Lung (tissue), 16 donors: ENCODE results near the gene DMAC1. TPM values are rescaled to one million over a fixed set of nuclear protein-coding genes. Genes with fewer than 3 reads are reported as not detected.

Experiments used
- ATAC-seq: fragments of 200-7000 bp; cut with Tn5 transposase; one replicate; pipeline ENCODE4 v1.9.1; 2020; ENCODE audit warnings: moderate number of reproducible peaks; ENCODE audit not compliant: insufficient read depth, low FRiP score
- DNase-seq, 3 donors: peaks; one replicate each; pipeline ENCODE4 v3.0.0-alpha.2; 2013 to 2017
- H3K27ac ChIP-seq, 2 donors: one replicate each; pipeline ENCODE4 v1.5.1; 2013; ENCODE audit warnings: mild to moderate bottlenecking in 2 of 2, moderate library complexity in 2 of 2, control low read depth in 1 of 2, inconsistent platforms in 1 of 2, low read depth in 1 of 2, low read length in 1 of 2
- H3K27me3 ChIP-seq, 3 donors: one replicate each; pipeline ENCODE4 v1.5.1; 2013; ENCODE audit warnings: low read length in 2 of 3; ENCODE audit not compliant: control insufficient read depth in 3 of 3, insufficient read depth in 3 of 3
- H3K36me3 ChIP-seq, 4 donors: one replicate each; pipeline ENCODE4 v1.5.1; 2013; ENCODE audit warnings: low read length in 4 of 4, mild to moderate bottlenecking in 1 of 4, moderate library complexity in 1 of 4; ENCODE audit not compliant: control insufficient read depth in 4 of 4, insufficient read depth in 4 of 4
- H3K4me1 ChIP-seq, 5 donors: one replicate each; pipeline ENCODE4 v1.5.1; 2013; ENCODE audit warnings: low read length in 5 of 5, mild to moderate bottlenecking in 2 of 5, moderate library complexity in 1 of 5; ENCODE audit not compliant: control insufficient read depth in 5 of 5, insufficient read depth in 5 of 5
- H3K4me3 ChIP-seq: one replicate; pipeline ENCODE4 v1.5.1; 2013; ENCODE audit warnings: mild to moderate bottlenecking, control low read depth, moderate library complexity
- H3K9ac ChIP-seq, 2 donors: one replicate each; pipeline ENCODE4 v1.5.1; 2013; ENCODE audit warnings: low read length in 2 of 2, control low read depth in 1 of 2; ENCODE audit not compliant: insufficient read depth in 1 of 2
- H3K9me3 ChIP-seq, 4 donors: one replicate each; pipeline ENCODE4 v1.5.1; 2013; ENCODE audit warnings: low read length in 3 of 4, mild to moderate bottlenecking in 1 of 4, moderate library complexity in 1 of 4; ENCODE audit not compliant: control insufficient read depth in 4 of 4, insufficient read depth in 3 of 4
- CTCF ChIP-seq: IDR thresholded peaks from 2 replicates; pipeline ENCODE4 v1.5.1; 2012; ENCODE audit warnings: mild to moderate bottlenecking; ENCODE audit errors: control extremely low read depth, extremely low read depth
- WGBS, 2 donors: extraction: QIAGEN DNeasy Blood & Tissue Kit; methylation state at CpG; one replicate each; pipeline ENCODE4 v1.1.7; 2013; 5-methylcytosine and 5-hydroxymethylcytosine counted together
- long read RNA-seq, 5 donors: transcript quantifications; one replicate each; lab custom pipeline, GENCODE V29; 2026
- polyA plus RNA-seq, 2 donors: library from polyadenylated mRNA; stranded (reverse); fragments of 200-250 nt; gene quantifications; one replicate each; pipeline ENCODE4 v1.2.1, GENCODE V29; 2013
- total RNA-seq, 2 donors: library from RNA; depleted of rRNA in 1 of 2; stranded (reverse); fragments of >200 nt in 1 of 2; gene quantifications; one replicate each; pipeline ENCODE4 v1.2.1, GENCODE V29; 2014 to 2021
- donor health status: control.
- donor health status: control.
- donor health status: Bipolar disorder and iron deficiency.
- donor health status: healthy.
- donor health status: DM: yes; HTN: yes; CAD: no.

Gene DMAC1, protein sequence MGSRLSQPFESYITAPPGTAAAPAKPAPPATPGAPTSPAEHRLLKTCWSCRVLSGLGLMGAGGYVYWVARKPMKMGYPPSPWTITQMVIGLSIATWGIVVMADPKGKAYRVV
- 10 to 100 TPM; 14.5 to 37.6 TPM for total RNA-seq
- 10 to 100 TPM; 12.0 to 12.6 TPM for polyA plus RNA-seq
- long read RNA-seq, donor 1, transcript DMAC1-201 (2 exons, 2,755 nt): major isoform, 121 of 134 reads
- long read RNA-seq, donor 1, partial matches to known transcripts: 0 of 134 reads
- long read RNA-seq, donor 1, other reads (novel, unspliced or antisense): 13 of 134 reads
- long read RNA-seq, donor 2, transcript DMAC1-201 (2 exons, 2,755 nt): major isoform, 61 of 68 reads
- long read RNA-seq, donor 2, partial matches to known transcripts: 7 of 68 reads
- long read RNA-seq, donor 2, other reads (novel, unspliced or antisense): 0 of 68 reads
- long read RNA-seq, donor 3, transcript DMAC1-201 (2 exons, 2,755 nt): major isoform, 80 of 100 reads
- long read RNA-seq, donor 3, partial matches to known transcripts: 0 of 100 reads
- long read RNA-seq, donor 3, other reads (novel, unspliced or antisense): 20 of 100 reads
- long read RNA-seq, donor 4, transcript DMAC1-201 (2 exons, 2,755 nt): major isoform, 63 of 63 reads
- long read RNA-seq, donor 4, partial matches to known transcripts: 0 of 63 reads
- long read RNA-seq, donor 4, other reads (novel, unspliced or antisense): 0 of 63 reads
- long read RNA-seq, donor 5, transcript DMAC1-201 (2 exons, 2,755 nt): major isoform, 138 of 152 reads
- long read RNA-seq, donor 5, partial matches to known transcripts: 0 of 152 reads
- long read RNA-seq, donor 5, other reads (novel, unspliced or antisense): 14 of 152 reads

DNA sequence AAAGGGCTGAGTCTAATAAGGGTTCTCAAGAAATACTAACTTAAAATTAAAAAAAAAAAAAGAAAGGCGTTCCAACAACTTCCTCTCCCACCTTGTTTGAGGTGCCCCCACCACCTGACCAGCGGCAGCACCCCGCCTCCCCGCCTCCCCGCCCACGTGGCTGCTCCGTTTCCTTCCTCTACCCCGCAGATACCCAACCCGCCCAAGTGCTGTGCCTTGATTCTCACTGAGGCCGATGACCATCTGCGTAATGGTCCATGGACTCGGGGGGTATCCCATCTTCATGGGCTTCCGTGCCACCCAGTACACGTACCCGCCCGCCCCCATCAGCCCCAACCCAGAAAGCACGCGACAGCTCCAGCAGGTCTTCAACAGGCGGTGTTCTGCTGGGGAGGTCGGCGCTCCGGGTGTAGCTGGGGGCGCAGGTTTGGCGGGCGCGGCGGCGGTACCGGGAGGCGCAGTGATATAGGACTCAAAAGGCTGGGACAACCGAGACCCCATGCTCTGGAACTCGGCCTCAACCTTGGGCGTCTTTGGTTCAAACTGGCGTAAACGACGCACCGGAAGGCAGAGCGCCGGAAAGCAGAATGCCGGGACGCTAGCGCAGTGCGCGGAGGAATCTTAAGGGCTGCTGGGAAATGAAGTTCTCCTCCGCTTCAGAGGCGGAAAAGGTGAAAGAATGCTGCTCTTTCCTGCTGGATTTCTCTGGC lies at the start of gene DMAC1:
Gene DMAC1, minus strand, starts transcription at position 545 of the 710 bp plus-strand sequence. Its CDS starts 44 bp downstream, at position 501.
- 0 to 1% methylated on average over 46 of the region's 46 CpGs for WGBS, 2 donors
- H3K36me3 ChIP-seq: peaks cover 6 to 17% (median 7%) of the 10 kb centered on the region in 4 donors
- peak; percentile 84 to 93 (median 89) for DNase-seq
- no peak for TF ChIP-seq CTCF
- peak within 1 kb of the TSS; percentile 87 to 96 for H3K27ac ChIP-seq
- peak within 1 kb of the TSS; percentile 56 to 78 for H3K9ac ChIP-seq
- peaks cover 0 to 10% (median 8%) of the 10 kb centered on the region in 5 donors for H3K4me1 ChIP-seq
- no peaks in the 10 kb centered on the region for H3K27me3 ChIP-seq
- H3K9me3 ChIP-seq: no peaks in the 10 kb centered on the region
- ATAC-seq: peak; percentile 98
- peak within 1 kb of the TSS; percentile 99 for H3K4me3 ChIP-seq

DNA sequence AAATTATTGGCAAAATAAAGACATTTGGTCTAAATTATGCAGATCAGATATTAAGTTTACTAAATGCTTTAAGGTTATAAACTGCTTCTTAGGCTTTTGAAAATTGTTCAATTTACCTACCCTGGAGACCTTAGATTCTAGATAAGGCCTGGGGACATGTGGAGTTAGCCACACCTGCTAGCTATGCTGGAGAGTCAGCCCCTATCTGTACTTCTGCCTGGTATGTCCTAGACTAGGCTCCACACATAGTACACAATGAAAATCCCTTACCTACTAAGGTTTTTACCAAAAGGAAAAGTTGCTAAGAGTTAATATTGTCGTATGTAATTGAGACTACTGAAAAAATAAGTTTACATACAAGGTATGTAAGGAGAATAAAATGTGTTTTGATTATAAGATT lies 49.8 kb upstream of the DMAC1 start:
- Histone ChIP-seq H3K27me3 (no peaks in the 10 kb centered on the region), H3K9me3 (no peaks in the 10 kb centered on the region), H3K27ac (no peak overlapping the region), H3K9ac (no peak overlapping the region), H3K4me1 (no peaks in the 10 kb centered on the region), H3K36me3 (no peaks in the 10 kb centered on the region), H3K4me3 (no peak overlapping the region)
- TF ChIP-seq CTCF: no peak
- DNase-seq: no peak
- ATAC-seq: no peak
- 79 to 89% methylated on average over 1 of the region's 1 CpG for WGBS, 2 donors

- Histone ChIP-seq H3K9ac (no peak overlapping the region), H3K4me3 (no peak overlapping the region), H3K27me3 (no peaks in the 10 kb centered on the region), H3K9me3 (no peaks in the 10 kb centered on the region), H3K36me3 (no peaks in the 10 kb centered on the region), H3K4me1 (no peaks in the 10 kb centered on the region), H3K27ac (no peak overlapping the region)
- no peak for DNase-seq
- TF ChIP-seq CTCF: no peak
- WGBS, 2 donors: 96 to 97% methylated on average over 4 of the region's 4 CpGs
- ATAC-seq: no peak
These were observed 48.9 kb upstream of the DMAC1 start for GRCh38 chr9:7848498-7848897.
